AML-193 (cell line): Measurements from ENCODE around the gene LYZL4.

ENCODE experiments used
- DNase-seq, 2 experiments: peaks; one replicate each; lab custom pipeline; 2025; lab: John Stamatoyannopoulos, UW

LYZL4 gene

DNA sequence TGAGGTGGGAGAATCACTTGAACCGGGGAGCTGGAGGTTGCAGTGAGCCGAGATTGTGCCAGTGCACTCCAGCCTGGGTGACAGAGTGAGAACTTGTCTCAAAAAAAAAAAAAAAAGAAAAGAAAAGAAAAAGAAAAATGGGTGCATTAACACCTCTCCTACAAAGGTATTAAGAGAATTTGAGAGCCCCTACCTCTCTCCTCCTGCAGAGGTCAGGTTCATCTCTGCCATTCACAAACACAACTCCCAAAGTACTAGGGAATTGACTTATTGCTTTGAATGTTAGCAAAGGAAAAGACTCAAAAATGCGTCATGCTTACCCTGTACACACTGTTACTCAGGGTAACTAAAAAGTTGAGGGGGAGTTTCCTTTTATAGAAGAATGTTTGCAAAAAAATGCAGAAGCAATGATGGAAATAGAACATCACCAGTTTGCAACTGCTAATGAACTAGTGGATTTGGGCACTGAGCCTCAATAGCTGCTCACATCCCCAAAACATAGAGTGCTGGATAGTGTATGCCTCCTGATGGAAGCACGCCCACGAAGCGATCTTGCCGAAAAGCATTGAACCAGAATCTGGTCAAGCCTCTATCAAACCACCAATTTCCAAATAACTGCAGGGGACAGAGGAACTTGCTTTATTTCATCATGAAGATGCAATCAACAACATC, 15.5 kb upstream of the LYZL4 start:
- no peak for DNase-seq

DNA sequence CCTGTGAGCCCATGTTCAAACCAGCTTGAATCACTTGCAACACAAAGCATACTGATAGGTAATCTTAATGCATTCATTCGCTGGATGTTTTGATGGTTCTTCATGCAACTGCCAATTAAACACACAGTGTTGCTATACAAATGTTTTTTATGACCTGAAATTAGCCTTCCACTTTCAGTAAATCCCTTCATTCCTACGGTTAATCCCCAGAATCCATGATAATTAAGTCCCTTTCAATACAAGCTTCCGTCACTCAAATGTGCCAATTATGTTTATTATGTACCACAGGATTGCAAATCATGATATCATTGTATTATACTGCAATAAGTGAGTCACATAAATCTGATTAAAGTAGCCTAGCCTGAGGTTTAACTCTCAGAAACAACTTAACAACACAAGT, 14.5 kb upstream of the LYZL4 start:
- DNase-seq, result no peak

DNA sequence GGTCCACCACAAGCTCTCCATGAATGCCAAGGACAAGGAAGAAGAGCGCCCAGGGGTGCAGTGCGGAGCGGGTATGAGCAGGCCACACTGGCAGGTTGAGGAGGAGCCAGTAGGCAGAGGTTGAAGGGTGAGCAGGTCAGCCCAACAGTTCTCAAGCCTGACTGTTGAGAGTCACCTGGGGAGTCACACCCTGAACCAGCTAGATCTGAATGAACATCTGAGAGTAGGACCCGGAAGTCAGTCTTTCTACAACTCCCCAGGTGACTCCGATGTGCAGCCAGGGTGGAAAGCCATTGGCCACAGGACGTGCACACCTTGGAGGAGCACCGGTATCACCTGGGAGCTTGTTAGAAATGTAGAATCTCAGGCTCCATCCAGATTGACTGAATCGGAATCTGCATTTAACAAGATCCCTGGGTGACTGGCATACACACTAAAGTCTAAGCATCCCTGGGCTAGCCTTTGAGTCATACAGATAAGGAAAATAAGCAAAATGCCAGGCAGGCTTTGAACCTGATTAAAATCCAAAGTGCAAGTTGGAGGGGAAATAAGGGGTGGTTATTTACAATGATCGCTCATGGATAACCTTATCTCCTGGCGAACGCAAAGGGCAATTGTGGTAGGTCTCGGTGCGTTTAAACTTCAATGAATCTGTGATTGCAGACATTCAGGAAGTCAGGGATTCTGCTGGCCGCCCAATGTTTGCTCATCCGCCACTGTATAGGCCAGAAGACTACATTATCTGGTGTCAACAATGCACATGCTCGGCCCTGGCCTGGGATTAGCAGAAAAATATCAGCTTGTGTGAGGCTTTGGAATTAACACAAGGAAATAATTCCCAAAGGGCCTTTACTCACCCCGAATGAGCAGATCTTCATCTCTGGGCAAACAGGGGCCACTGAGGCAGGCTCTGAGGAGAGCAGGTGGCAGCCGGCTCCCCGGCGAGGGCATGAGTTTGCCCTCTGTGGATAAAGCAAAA, 11.7 kb upstream of the LYZL4 start:
- no peak for DNase-seq

DNA sequence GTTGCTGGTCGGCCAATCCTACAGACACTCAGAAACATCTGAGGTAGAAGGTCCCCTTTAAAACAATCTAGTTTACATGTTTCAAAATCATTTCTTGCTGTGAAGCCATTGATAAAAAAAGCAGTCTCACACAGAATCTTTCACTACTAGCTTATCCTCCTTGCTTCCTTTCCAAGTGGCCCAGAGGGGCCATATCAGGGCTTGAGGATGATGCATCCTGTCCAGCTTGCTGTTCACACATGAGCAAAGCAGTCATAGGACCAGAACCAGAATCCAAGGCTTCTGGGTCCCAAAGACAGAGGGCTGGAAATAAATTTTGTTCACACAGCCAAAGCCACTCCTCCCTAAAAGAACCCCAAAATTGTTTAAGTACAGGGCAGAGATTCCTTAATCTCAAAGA, 9.2 kb upstream of the LYZL4 start:
- no peak for DNase-seq

DNA sequence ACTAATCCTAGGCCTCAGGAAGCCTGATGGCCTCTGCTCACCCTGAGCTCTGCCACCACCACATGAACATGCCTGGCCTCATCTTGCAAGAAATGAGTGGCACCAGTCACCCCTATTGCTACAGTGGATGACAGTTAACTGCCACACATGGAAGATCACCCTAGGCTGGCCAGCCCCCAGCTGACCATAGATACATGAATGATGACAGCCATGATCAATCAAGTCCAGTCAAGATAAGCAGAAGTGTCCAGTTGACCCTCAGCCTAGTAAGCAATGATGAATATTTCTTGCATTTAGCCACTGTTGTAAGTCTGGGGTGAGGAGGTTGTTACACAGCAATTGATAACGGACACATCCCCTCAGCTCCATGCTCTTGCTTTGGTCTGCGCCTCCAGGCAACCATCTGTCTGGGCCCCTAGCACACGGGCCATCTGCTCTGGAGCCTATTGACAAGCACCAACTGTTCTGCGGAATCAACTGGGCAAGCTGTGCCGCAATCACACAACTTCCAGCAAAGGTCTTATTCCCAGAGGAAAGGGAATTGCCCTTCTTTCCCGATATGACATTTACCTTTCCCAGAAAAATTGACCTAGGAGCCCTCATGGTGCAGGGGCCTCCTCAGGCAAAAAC, 2.2 kb upstream of the LYZL4 start:
- no peak for DNase-seq

DNA sequence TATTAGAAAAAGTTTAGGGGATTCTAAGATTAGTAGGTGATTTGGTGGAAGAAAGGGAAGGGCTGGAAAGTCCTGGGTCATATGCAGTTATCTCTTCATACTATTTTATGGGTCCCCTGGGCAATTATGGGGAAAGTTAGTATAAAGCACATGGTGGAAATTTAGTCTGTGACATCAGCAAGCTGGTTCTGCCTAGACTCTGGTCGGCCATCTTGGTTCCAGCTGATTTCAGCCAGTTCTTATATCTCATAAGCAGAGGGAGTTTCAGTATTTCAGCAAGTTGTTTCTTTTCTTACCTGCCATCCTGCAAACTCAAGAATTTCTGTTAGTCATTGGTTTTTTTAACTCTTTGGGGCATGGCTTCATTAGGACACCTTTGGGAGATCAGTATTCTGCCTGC, 1.0 kb upstream of the LYZL4 start:
- no peak for DNase-seq

DNA sequence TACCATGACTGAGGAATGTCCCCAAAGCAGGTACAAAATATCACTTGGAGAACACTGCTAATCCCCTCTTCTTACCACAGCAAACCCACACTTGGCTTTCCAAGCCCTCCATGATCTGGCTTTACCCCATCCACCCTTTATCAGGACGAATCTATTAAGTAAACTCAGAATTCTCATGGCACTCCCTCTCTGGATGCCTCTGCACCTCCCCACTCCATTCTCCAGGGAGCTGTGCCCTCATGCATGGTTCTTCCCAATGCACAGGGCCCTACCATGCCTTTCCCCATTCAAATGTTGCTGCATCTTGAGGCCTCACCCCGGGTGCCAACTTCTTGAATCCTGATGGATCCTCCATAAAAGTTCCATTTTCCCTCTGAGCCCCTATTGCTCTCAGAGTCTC, 2.3 kb downstream of the LYZL4 start:
- no peak for DNase-seq

DNA sequence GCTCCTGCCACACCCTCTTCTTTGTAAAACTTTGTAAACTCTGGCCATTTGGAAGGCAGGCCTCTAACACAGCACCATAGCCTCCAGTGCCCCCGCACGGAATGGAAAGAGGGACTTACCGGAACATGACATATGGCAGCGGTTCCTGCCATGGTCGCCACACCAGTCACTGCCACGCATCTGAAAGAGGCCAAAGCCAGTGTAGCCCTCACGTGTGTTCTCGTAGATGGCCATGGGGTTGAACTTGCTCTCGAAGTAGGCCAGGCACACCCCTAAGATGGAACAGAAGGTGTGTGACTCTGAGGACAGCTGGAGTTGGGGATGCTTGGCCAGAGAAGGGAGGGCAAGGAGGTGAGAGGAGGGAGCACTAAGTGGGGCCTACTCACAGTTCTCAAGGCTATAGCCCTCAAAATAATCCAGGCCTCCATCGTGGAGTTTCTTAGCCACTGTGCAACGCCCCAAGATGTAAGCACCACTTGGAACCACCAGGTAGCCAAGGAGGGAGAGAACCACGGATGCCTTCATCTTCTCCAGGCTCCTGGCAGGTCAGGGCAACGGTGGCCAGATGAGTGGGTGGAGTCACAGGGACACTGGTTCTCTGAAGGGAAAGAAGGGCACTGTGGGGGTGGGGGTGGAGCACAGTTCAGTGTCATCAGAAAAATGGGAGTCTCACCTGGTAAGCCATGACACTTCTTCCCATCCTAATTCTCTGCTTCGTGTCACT, 3.5 kb downstream of the LYZL4 start:
- DNase-seq, result no peak

DNA sequence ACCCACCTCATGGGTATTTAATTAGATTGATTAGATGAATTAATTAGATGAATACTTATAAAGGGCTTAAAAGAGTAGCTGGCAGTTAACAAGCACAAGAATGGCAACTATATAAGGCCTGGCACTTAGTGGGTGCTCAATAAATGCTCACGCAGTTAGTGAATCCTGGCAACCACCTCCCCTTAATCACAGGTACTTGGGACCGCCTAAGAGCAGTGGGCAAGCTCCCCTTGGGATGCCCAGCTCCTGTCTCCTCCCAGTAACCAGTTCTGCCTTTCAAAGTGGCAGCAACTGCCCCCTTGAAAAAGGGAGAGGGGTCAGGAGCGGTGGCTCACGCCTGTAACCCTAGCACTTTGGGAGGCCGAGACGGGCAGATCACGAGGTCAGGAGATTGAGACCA, 4.6 kb downstream of the LYZL4 start:
- no peak for DNase-seq

DNA sequence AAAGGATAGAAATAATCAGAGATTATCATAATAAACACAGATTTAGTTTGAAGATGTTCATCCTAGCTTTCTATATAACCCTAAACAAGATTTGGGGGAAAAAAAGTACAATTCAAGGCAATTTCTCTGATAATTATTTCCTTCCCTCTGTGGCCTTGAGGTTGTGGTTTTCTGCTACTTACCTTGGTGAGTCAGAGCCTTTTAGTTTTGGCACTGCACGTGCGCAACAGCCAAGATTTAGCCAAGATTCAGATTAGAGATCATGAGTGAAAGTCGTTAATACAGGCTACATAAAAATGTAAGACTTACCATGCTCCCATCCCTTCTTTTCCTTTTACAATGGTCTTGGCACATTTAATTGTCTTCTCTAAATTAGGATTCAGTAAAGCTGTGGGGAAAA, 6.7 kb downstream of the LYZL4 start:
- no peak for DNase-seq

DNA sequence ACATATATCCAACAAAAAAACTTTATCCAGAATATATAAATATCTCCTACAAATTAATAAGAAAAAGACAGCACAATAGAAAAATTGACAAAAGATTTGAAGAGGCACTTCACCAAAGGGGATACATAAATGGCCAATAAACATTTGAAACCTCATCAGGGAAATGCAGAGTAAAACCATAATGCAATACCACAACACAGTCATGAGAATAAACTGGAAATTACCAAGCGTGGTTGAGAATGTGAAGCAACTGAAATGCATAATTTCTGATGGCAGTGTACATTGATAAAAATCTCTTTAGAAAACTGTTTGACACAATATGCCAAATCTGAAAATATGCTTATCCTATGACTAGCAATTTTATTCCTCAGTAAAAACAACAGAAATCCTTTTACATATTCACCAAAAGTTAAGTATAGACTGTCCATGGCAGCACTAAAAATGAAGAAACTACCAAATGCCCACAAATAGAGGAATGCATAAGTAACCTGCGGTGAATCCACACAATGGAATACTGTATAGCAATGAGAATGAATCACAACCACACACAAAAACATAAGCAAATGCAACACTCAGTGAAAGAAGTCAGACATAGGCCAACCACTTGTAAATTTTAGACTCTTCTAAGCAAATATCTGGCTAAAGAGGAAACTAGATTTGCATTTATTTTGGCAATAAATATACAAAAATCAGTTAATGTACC, 7.9 kb downstream of the LYZL4 start:
- DNase-seq, result no peak

DNA sequence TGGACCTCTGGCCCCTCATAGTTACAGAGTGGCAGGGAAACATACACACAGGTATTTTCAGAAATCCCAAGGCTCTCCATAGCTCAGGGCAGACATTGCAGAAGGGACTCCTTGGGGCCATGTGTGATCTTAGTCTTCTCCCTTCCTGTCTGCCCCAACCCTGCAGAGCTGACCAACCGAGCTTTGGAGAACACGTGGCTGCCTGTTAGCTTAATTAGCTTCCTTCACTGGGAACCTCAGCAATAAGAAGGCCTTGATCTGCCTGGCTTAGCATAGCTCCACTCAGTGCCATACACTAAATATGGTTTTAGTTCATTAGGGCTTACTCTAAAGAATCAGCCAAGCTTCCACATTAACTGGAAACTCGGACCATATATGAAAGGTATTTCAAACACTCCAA, 12.3 kb downstream of the LYZL4 start:
- no peak for DNase-seq

DNA sequence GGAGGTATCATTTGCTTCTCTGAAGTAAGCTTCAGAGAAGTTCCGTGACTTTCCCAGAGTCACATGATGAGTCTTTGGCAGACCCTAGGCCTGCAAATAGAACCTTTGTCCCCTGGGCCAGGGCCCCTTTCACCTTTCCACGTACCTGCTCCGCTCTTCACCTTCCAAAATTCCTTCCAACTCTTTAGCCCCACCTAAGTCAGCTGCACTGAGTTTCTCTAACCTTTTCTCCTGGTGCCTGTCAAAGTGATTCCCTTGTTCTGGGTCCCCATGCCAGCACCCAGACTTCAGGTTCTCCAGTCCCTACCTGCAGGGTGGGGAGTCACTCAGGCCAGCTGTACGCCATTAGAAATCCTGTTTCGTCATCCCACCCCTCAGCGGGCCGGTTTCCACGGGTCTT, 12.8 kb downstream of the LYZL4 start:
- no peak for DNase-seq

DNA sequence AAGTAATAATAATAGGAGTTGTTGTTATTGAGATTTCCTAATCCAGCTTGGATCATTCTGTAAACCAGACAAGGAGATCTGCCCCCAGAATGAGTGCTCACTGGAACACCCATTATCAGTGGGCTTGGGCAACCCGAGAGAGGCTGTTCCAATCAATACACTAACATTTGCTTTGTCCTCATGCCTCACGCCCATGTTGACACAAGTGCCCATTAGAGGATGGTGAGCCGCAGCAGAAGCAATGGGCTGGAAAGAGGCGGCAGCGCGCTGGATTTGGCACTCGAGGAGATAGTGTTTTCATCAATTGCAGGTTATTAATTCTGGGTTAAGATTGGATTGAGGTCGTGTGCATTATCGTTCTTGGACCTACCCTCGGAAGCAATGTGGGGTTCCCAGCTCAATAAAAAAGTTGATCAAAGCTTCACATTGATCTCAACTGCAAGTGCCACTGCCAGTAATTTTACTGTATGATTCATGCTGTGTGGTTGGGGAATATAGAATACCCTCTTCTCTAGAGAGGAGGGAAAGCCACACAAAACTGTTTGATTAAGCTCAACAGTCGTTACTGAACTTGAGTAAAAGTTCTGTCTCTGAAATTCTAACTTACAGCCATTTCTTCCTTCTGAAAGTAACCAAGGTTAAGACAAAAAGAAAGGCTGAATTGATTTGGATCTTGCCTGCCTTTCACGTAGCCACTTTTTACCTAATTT, 15.7 kb downstream of the LYZL4 start:
- DNase-seq, result no peak

DNA sequence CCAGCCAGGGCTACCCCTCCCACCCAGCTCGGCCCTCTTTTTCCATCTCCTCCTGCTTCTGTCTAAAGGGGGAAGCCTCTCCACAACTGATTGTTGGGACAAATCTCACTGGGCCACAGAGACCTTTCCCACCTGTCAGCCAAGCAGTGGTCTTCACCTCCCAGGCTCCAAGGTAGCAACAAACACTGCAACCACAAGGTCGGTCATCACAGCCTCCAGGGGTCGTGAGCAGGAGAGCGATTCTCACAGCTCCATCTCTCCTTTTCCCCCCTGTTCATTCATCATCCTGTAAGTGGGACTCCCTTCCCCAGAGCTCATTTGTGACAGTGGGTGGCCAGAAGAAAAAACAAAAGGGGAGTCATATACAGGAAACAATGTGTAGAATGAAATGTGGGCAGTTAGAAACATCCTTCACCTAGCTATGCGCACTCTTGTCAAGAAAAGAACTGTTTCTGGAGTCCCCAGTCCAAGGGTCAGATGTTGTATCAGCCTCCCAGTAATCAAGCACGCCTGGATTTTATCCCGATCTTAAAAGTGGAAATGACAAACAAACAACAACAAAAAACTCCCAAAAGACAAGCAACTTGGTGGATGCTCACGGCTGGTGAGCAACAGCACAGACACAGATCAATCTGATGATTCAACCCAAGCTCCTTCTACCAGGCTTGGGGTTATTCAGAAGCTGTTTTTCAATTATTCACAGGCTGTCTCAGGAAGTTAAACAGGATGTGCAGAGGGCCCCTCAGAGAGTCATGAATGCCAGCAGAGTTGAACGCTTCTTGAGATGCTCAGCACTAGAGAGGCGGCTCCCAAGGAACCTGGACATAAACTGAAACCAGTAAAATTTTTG, 22.4 kb downstream of the LYZL4 start:
- DNase-seq, result no peak

DNA sequence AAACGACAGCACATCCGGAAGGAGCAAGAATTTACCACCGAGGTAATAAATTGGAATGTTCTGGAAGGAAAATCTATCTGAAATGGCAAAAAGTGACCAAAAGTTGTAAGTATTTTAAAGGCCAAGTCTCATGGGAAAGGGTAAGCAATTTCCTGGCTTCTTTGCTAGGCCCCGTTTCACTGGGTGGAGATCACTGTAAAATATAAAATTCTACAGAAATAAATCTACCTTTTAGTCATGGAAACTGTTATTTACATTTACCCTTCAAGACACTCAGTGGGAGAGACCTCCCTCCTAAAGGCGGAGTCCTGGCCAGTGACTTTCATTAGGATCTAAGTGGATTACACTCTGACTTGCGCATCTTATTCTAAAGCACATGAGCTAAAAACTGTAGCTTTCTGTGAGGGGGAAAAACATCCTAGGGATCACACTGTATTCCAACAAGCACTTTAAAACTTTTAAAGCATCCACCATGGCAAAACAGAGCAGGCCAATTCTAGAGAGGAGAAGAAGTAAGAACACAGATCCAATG, 28.8 kb downstream of the LYZL4 start:
- no peak for DNase-seq

DNA sequence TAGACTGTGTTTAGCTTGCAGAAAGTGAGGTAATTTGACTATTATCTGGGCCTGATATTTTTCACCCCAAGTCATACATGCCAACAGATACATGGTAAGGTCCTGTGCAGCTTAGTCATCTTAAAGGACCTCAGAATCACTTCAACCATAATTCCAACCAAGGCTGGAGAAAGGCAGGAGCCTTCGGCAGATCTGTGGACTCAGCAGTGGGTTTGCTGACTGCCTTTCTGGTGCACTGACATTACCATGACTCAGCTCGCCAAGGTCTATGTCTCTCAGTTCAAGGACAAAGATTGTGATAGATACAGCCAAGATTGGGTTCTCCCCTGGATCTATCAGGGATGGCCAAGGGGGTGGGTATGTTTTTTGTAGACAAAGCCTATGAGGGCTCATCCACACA, 32.7 kb downstream of the LYZL4 start:
- no peak for DNase-seq

DNA sequence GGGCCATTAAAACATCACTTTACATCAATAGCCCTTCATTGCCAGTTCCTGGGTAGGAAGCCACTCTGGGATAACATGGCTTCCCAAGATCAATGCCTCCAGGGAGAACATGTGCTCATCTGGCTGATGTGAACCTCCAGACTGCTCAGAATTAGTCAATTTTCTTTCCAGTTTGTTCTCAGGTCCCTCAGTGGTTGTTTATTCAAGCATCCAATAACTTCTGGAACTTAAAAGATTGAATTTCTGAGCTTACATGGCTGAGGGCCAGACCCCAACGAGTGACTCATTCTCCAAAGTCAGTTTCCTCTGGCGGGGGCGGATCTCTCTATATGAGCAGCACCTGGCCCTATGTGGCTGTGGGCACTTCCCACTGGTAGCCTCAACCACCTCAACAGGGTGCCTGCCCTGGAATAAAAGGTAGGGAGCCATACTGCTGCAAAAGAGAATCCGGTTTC, 34.0 kb downstream of the LYZL4 start:
- DNase-seq, result peak; percentile 43 to 44

DNA sequence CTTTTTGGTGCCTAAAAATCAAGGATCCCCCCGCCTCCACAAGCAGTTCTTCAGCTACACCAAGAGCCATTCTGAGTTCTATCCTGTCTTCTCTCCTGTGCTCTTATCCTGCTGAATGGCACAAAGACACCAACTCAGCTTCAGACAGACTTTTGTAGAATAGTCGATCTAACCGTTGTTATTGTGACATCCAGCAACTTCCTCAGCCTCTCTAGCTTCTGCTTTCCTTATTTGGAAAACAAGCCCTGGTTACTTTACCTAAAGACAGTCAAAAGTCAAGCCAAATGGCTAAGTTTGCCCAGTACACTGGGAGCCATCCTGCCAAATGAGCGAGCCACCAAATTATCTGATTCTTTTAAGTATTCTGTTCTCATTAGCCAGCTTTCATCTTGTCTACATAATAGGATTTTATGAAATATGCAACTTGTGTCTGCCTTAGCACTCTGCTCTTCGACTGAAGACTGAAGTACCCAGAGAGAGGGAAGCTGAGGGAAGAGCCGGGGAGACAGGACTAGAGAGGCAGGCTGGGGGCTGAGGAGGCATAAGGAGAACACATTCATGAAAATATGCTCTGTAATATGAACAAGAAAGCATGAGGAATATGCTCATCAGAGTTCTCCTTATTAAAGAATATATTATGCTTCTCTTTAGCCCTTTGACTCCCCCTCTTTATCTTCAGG, 35.1 kb downstream of the LYZL4 start:
- DNase-seq, result peak; percentile 98
